ENCODE measurements around the gene AHSG. TPM values are rescaled to one million over a fixed set of nuclear protein-coding genes. Genes with fewer than 3 reads are reported as not detected.
"Not testable (repeated sequence)": the region's sequence is repeated elsewhere in the genome, so short reads cannot be mapped to it uniquely, and the experiment has no call there.

The AHSG gene
- total RNA-seq, 1 donor from 2014 or later, result not detected

DNA sequence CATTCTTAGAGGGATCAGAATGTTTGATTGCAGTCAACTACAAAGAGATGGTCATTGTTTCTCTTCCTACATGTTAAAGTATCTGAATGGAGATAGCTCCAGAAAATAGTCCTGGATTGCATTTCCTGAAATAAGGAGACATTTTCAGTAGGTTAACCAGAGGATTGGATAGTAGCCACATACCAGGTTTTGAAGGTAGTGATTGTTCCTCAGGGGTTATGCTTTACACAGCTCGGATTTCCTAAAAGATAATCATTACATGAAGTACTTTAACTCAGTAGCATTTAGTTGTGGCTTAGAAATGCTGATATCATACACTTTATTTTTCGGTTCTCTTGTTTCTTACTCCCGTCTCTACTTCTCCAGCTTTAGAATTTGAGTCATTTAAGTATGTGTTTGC lies 32.1 kb upstream of the AHSG start:
- no peak overlapping the region for H3K4me3 ChIP-seq
- H3K27me3 ChIP-seq, result no peaks in the 10 kb centered on the region
- H3K36me3 ChIP-seq, result peaks cover 99% of the 10 kb centered on the region
- intact Hi-C loops (cut with DNase I), result no loop called here
- H3K9me3 ChIP-seq, result no peaks in the 10 kb centered on the region
- DNase-seq, result no peak
- no peak for ATAC-seq
- H3K27ac ChIP-seq, result no peak overlapping the region
- TF ChIP-seq, protein P1, sequence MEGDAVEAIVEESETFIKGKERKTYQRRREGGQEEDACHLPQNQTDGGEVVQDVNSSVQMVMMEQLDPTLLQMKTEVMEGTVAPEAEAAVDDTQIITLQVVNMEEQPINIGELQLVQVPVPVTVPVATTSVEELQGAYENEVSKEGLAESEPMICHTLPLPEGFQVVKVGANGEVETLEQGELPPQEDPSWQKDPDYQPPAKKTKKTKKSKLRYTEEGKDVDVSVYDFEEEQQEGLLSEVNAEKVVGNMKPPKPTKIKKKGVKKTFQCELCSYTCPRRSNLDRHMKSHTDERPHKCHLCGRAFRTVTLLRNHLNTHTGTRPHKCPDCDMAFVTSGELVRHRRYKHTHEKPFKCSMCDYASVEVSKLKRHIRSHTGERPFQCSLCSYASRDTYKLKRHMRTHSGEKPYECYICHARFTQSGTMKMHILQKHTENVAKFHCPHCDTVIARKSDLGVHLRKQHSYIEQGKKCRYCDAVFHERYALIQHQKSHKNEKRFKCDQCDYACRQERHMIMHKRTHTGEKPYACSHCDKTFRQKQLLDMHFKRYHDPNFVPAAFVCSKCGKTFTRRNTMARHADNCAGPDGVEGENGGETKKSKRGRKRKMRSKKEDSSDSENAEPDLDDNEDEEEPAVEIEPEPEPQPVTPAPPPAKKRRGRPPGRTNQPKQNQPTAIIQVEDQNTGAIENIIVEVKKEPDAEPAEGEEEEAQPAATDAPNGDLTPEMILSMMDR (IDR thresholded peaks at IDR 0.05), result no peak
- H3K4me1 ChIP-seq, result no peaks in the 10 kb centered on the region

DNA sequence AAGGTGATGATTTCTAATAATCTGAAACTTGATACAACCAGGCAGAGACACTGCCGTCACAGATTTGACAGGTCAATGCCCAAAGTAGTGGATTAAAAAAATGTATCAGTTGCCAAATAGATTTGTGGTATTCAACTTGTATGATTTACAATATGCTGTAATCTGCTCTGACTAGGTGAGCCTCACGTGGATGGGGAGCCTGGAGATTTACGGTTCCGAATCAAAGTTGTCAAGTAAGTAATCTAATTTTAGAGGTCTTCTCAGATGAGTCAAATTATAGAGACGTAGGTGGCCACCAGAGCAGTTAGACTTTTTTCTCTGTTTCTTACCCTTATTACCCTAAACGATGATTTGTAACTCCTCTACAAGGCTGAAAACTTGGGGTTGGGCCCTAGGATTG lies 30.3 kb upstream of the AHSG start:
- intact Hi-C loops (cut with DNase I), result no loop called here

DNA sequence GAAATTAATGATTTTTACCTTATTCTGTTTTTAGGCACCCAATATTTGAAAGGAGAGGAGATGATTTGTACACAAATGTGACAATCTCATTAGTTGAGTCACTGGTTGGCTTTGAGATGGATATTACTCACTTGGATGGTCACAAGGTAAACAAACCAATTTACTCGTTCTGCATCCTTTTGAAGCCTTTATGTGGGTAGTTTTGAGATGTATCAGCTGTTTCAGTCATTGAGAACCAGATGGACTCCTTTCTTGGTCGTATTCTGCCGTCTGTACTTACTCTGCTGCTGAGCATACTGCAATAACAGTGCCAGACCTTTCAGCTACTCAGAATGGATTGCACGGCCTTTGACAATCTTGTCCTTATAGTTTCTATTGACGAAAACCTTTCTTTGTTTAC lies 29.0 kb upstream of the AHSG start:
- no peak for DNase-seq
- no peaks in the 10 kb centered on the region for H3K4me1 ChIP-seq
- no peak overlapping the region for H3K27ac ChIP-seq
- H3K27me3 ChIP-seq, result no peaks in the 10 kb centered on the region
- intact Hi-C loops (cut with DNase I), result no loop called here
- H3K9me3 ChIP-seq, result no peaks in the 10 kb centered on the region
- no peak overlapping the region for H3K4me3 ChIP-seq
- no peak for ATAC-seq
- H3K36me3 ChIP-seq, result peaks cover 74% of the 10 kb centered on the region
- TF ChIP-seq, protein P1 (IDR thresholded peaks at IDR 0.05), result no peak

More for the DNA sequence above, 30.3 kb upstream of the AHSG start:
- Histone ChIP-seq H3K4me3 (no peak overlapping the region), H3K4me1 (no peaks in the 10 kb centered on the region), H3K36me3 (peaks cover 87% of the 10 kb centered on the region), H3K9me3 (no peaks in the 10 kb centered on the region), H3K27ac (no peak overlapping the region), H3K27me3 (no peaks in the 10 kb centered on the region)
- TF ChIP-seq, protein P1 (IDR thresholded peaks at IDR 0.05), result no peak
- no peak for DNase-seq
- ATAC-seq, result no peak

DNA sequence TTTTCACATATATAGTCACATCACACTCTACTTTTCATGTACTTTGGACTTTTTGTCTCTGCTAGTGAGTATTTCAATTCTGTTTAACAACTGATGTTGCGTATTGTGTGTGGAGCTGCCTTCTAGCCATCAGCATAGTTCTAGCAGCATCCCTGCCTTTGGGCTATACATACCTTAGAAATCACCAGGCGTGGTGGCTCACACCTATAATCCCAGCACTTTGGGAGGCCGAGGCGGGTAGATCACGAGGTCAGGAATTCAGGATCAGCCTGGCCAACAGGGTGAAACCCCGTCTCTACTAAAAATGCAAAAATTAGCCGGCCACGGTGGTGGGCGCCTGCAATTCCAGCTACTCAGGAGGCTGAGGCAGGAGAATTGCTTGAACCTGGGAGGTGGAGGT lies 26.6 kb upstream of the AHSG start:
- DNase-seq; intact Hi-C loops (cut with DNase I); H3K27ac ChIP-seq; H3K27me3 ChIP-seq; H3K9me3 ChIP-seq; H3K4me3 ChIP-seq; ATAC-seq; H3K4me1 ChIP-seq: not testable (repeated sequence)
- peaks cover 49% of the 10 kb centered on the region for H3K36me3 ChIP-seq

DNA sequence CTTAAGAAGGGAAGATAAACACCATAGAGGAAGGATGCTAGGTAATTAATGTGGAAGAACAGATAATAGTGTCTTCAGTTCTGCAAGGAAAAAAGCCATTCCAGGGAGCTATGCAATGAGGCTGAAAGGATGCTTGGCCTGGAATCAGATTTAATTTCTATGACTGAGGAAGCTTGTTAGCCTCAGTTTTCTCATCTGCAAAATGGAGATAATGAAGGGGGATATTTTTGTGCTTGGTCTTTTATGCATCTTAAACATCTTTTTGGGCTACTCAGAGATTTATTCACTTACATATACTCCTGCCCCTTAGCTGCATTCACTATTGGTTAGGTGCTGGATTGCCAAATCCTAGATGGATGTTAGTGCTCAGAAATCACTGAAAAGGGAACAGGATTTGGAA lies 25.7 kb upstream of the AHSG start:
- no peaks in the 10 kb centered on the region for H3K27me3 ChIP-seq
- H3K27ac ChIP-seq, result no peak overlapping the region
- TF ChIP-seq, protein P1 (IDR thresholded peaks at IDR 0.05), result no peak
- intact Hi-C loops (cut with DNase I), result no loop called here
- H3K36me3 ChIP-seq, result peaks cover 40% of the 10 kb centered on the region
- no peaks in the 10 kb centered on the region for H3K4me1 ChIP-seq
- H3K9me3 ChIP-seq, result no peaks in the 10 kb centered on the region
- DNase-seq, result no peak
- no peak overlapping the region for H3K4me3 ChIP-seq
- ATAC-seq, result no peak

DNA sequence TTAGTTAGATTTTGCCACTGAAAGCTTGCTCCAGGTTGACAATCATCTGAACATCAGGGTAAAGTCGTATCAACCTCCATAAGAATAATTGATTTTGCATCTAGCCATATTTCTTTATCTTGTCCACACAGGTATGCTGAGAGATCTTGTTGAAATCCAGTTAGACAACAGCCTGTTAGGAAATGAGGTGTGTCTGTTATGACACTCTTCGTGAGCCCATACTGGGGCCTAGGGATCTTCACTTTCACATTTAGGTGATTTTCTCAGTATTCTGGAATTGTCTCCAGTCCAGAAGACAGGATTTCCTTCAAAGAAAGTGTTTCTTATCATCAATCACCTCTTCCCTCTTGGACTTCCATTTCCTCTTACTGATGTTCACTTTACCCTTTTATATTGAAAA lies 24.2 kb upstream of the AHSG start:
- Histone ChIP-seq H3K27me3 (no peaks in the 10 kb centered on the region), H3K9me3 (no peaks in the 10 kb centered on the region), H3K27ac (no peak overlapping the region), H3K36me3 (peaks cover 26% of the 10 kb centered on the region), H3K4me1 (no peaks in the 10 kb centered on the region), H3K4me3 (no peak overlapping the region)
- DNase-seq (no peak), ATAC-seq (no peak)
- intact Hi-C loops (cut with DNase I), result no loop called here
- TF ChIP-seq, protein P1 (IDR thresholded peaks at IDR 0.05), result no peak

All from upper lobe of right lung (tissue), 1 donor.